Spleen (tissue), 11 donors: ENCODE measurements around the gene HP. TPM values are rescaled to one million over a fixed set of nuclear protein-coding genes. Genes with fewer than 3 reads are reported as not detected.

ENCODE experiments used
- DNase-seq: peaks from one replicate; pipeline ENCODE4 v3.0.0-alpha.2; 2020
- H3K27ac ChIP-seq, 8 donors: fragments of 200-600 bp; sonication (generic) in 7 of 8; 1 replicate in 4 of 8; 2 replicates in 4 of 8; pipeline versions ENCODE4 v1.5.0 to v1.8.0; 2016 to 2021; ENCODE audit warnings: inconsistent platforms in 4 of 8, mild to moderate bottlenecking in 4 of 8, moderate library complexity in 1 of 8
- H3K27me3 ChIP-seq, 7 donors: fragments of 200-600 bp; sonication (generic) in 6 of 7; replicated peaks in 1 of 7; 1 replicate in 4 of 7; 2 replicates in 3 of 7; pipeline versions ENCODE4 v1.5.0 to v1.8.0; 2016 to 2021; ENCODE audit warnings: inconsistent platforms in 3 of 7, mild to moderate bottlenecking in 1 of 7
- H3K36me3 ChIP-seq, 6 donors: fragments of 200-600 bp; sonication (generic) in 5 of 6; 1 replicate in 4 of 6; 2 replicates in 2 of 6; pipeline versions ENCODE4 v1.5.0 to v1.8.0; 2016 to 2021; ENCODE audit warnings: inconsistent platforms in 2 of 6
- H3K4me1 ChIP-seq, 6 donors: fragments of 200-600 bp; sonication (generic) in 5 of 6; 1 replicate in 3 of 6; 2 replicates in 3 of 6; pipeline versions ENCODE4 v1.5.0 to v1.8.0; 2016 to 2021; ENCODE audit warnings: inconsistent platforms in 3 of 6
- H3K4me3 ChIP-seq, 8 donors: fragments of 200-600 bp; sonication (generic) in 7 of 8; 1 replicate in 4 of 8; 2 replicates in 4 of 8; pipeline versions ENCODE4 v1.5.0 to v1.8.0; 2016 to 2021; ENCODE audit warnings: inconsistent platforms in 4 of 8, mild to moderate bottlenecking in 4 of 8, moderate library complexity in 2 of 8
- H3K9me3 ChIP-seq, 8 donors: fragments of 200-600 bp; sonication (generic) in 7 of 8; 1 replicate in 4 of 8; 2 replicates in 4 of 8; pipeline versions ENCODE4 v1.5.0 to v1.8.0; 2016 to 2021; ENCODE audit warnings: inconsistent platforms in 4 of 8
- CTCF ChIP-seq, 11 experiments: fragments of 200-600 bp in 7 of 11; fragments of 450-650 bp in 4 of 11; sonication (generic) in 4 of 11; IDR thresholded peaks in 8 of 11; conservative IDR thresholded peaks in 3 of 11; 1 replicate in 7 of 11; 2 replicates in 4 of 11; pipeline versions ENCODE4 v1.4.0 to v1.8.0; 2016 to 2021; ENCODE audit warnings: antibody characterized with exemption in 11 of 11, inconsistent platforms in 4 of 11, mild to moderate bottlenecking in 1 of 11
- POLR2A ChIP-seq, 3 donors: fragments of 450-650 bp; IDR thresholded peaks; one replicate each; pipeline ENCODE4 v1.5.1; 2017; ENCODE audit warnings: antibody characterized with exemption in 3 of 3, mild to moderate bottlenecking in 1 of 3
- POLR2AphosphoS5 ChIP-seq, 3 donors: sonication (generic); formaldehyde crosslinking; IDR thresholded peaks; one replicate each; pipeline ENCODE4 v1.5.1; 2017; ENCODE audit warnings: antibody characterized with exemption in 3 of 3
- WGBS, 5 donors: extraction: QIAGEN DNeasy Blood & Tissue Kit in 3 of 5; methylation state at CpG; one replicate each; pipeline versions ENCODE4 v1.1.5 to v1.1.7; 2013 to 2018; 5-methylcytosine and 5-hydroxymethylcytosine counted together
- intact Hi-C: fragments of 100-400 bp; cut with DNase I; formaldehyde crosslinking; loops from one replicate; pipeline ENCODE4 v1.15.0; 2023; ENCODE audit warnings: low total_unique reads
- polyA plus RNA-seq, 3 donors: library from polyadenylated mRNA; stranded (reverse); fragments of 200-250 nt; gene quantifications; one replicate each; pipeline ENCODE4 v1.2.1, GENCODE V29; 2013
- total RNA-seq, 7 donors: library from RNA; depleted of rRNA in 3 of 7; stranded (reverse); fragments of >200 nt in 3 of 7; fragmentation: NEBNext Ultra II Directional in 4 of 7; extraction: Animal tissue kit (Norgen Biotek cat#: 25700) in 4 of 7; gene quantifications; one replicate each; pipeline versions ENCODE4 v1.1.0 to v1.2.1, GENCODE V29; 2016 to 2021
- donor health status: healthy with polysubstance abuse.
- donor health status: DM: no; HTN: no; CAD: no; lungs with moderate emphysema.
- donor health status: DM: no; HTN: no; CAD: no.
- donor health status: Bipolar disorder and iron deficiency.
- donor health status: healthy.
- donor health status: DM: no; HTN: no; CAD: no.
- donor health status: DM: yes; HTN: yes; CAD: no.

The HP gene
- total and polyA plus RNA-seq, 10 donors = 7.4 to 52.1 (median 15.2) TPM

- Histone ChIP-seq H3K27me3 (no peaks in the 10 kb centered on the region), H3K27ac (no peak overlapping the region), H3K36me3 (peaks cover 21 to 100% (median 100%) of the 10 kb centered on the region in 6 donors), H3K9me3 (no peaks in the 10 kb centered on the region), H3K4me1 (peaks cover 0 to 13% (median 0%) of the 10 kb centered on the region in 6 donors), H3K4me3 (no peak overlapping the region)
- intact Hi-C loops = no loop called here
- WGBS, 5 donors = 94 to 100% (median 96%) methylated on average over 4 to 12 of the region's 12 CpGs
- peak; percentile 50 for DNase-seq
- no peak for TF ChIP-seq POLR2A (IDR thresholded peaks at IDR 0.05)
- TF ChIP-seq POLR2AphosphoS5 (IDR thresholded peaks at IDR 0.05) = no peak
- no peak for TF ChIP-seq CTCF (IDR thresholded peaks at IDR 0.05 in 8 of 11, conservative IDR thresholded peaks at IDR 0.05 in 3 of 11)
These were observed 51.7 kb downstream of the HP start for GRCh38 chr16:72105978-72106377.

DNA sequence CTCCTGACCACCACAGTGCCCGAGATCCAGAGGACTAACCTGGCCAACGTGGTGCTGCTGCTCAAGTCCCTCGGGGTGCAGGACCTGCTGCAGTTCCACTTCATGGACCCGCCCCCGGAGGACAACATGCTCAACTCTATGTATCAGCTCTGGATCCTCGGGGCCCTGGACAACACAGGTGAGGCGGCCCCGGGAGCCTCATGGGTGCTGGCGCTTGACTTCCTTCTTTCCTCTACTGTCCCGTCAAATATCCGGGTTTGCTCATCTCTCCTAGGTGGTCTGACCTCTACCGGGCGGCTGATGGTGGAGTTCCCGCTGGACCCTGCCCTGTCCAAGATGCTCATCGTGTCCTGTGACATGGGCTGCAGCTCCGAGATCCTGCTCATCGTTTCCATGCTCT is 53.1 kb downstream of the HP start:
- TF ChIP-seq POLR2AphosphoS5 (IDR thresholded peaks at IDR 0.05) (peak in 1 of 3 donors; percentile 35), POLR2A (IDR thresholded peaks at IDR 0.05) (no peak)
- intact Hi-C loops = no loop called here
- peaks cover 0 to 3% (median 0%) of the 10 kb centered on the region in 6 donors for H3K4me1 ChIP-seq
- peaks cover 21 to 100% (median 100%) of the 10 kb centered on the region in 6 donors for H3K36me3 ChIP-seq
- H3K4me3 ChIP-seq = no peak overlapping the region
- no peaks in the 10 kb centered on the region for H3K9me3 ChIP-seq
- DNase-seq = peak; percentile 55
- no peaks in the 10 kb centered on the region for H3K27me3 ChIP-seq
- 91 to 98% (median 96%) methylated on average over 15 to 17 of the region's 17 CpGs for WGBS, 5 donors
- no peak overlapping the region for H3K27ac ChIP-seq

DNA sequence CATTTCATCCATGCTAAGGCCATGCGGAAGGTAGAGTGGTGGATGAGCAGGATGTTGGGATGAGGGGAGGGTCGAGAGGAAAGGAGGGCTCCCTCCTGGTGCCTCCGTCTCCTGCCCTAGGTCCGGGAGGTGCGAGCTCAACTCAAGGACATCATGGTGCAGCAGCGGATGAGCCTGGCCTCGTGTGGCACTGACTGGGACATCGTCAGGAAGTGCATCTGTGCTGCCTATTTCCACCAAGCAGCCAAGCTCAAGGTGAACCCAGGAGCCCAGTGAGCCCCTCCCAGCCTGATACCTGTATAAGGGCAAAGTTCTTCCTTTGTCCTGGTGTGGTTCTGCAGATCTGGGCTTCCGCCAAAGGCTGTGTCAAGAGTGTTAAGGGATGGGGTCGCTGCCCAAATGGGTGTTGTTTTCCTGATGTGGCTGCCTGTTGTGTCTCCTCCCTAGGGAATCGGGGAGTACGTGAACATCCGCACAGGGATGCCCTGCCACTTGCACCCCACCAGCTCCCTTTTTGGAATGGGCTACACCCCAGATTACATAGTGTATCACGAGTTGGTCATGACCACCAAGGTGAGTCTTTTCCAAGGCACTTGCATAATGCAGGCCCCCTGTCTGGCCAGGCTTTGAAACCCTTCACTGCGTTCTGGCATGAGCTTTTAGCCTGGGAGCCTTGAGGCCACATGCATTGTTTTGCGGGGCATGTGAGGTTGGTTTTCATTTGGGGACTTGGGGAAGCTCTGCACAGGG is 54.2 kb downstream of the HP start:
- peaks cover 21 to 100% (median 99%) of the 10 kb centered on the region in 6 donors for H3K36me3 ChIP-seq
- WGBS, 5 donors = 70 to 81% (median 72%) methylated on average over 13 to 16 of the region's 16 CpGs
- no peak overlapping the region for H3K4me3 ChIP-seq
- TF ChIP-seq POLR2A (IDR thresholded peaks at IDR 0.05) = no peak
- peak; percentile 36 to 61 (median 54) for TF ChIP-seq POLR2AphosphoS5 (IDR thresholded peaks at IDR 0.05)
- no peak overlapping the region for H3K27ac ChIP-seq
- no peaks in the 10 kb centered on the region for H3K4me1 ChIP-seq
- no peak for DNase-seq
- no peaks in the 10 kb centered on the region for H3K27me3 ChIP-seq
- intact Hi-C loops = no loop called here
- H3K9me3 ChIP-seq = no peaks in the 10 kb centered on the region

DNA sequence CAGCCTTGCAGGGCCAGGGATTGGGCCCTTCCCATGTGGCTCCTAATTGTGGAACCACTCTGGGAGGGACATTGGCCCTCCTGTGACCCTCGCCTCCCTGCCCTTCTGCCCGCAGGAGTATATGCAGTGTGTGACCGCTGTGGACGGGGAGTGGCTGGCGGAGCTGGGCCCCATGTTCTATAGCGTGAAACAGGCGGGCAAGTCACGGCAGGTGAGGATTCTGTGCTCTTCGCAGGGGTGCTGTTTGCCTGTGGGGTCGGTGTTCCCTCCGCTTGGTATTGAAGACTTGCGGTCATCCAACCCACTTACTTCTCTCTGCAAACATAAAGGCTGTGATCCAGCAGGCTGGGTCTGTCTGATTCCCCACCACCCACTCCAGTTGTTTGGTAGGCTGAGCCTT is 55.0 kb downstream of the HP start:
- Histone ChIP-seq H3K36me3 (peaks cover 17 to 98% (median 92%) of the 10 kb centered on the region in 6 donors), H3K4me1 (no peaks in the 10 kb centered on the region), H3K27ac (no peak overlapping the region), H3K9me3 (no peaks in the 10 kb centered on the region), H3K4me3 (no peak overlapping the region), H3K27me3 (no peaks in the 10 kb centered on the region)
- peak; percentile 52 for DNase-seq
- 93 to 99% (median 98%) methylated on average over 12 of the region's 12 CpGs for WGBS, 5 donors
- intact Hi-C loops = no loop called here
- TF ChIP-seq POLR2AphosphoS5 (IDR thresholded peaks at IDR 0.05) (no peak), CTCF (IDR thresholded peaks at IDR 0.05 in 8 of 11, conservative IDR thresholded peaks at IDR 0.05 in 3 of 11) (no peak), POLR2A (IDR thresholded peaks at IDR 0.05) (no peak)

GRCh38 chr16:72109966-72110530 is 55.7 kb downstream of the HP start:
- 92 to 97% (median 96%) methylated on average over 12 of the region's 12 CpGs for WGBS, 5 donors
- H3K27me3 ChIP-seq = no peaks in the 10 kb centered on the region
- DNase-seq = peak; percentile 61
- peaks cover 13 to 90% (median 84%) of the 10 kb centered on the region in 6 donors for H3K36me3 ChIP-seq
- intact Hi-C loops = no loop called here
- no peaks in the 10 kb centered on the region for H3K4me1 ChIP-seq
- H3K4me3 ChIP-seq = no peak overlapping the region
- no peak for TF ChIP-seq POLR2AphosphoS5 (IDR thresholded peaks at IDR 0.05)
- no peak for TF ChIP-seq POLR2A (IDR thresholded peaks at IDR 0.05)
- TF ChIP-seq CTCF (IDR thresholded peaks at IDR 0.05 in 8 of 11, conservative IDR thresholded peaks at IDR 0.05 in 3 of 11) = no peak
- peaks cover 0 to 1% (median 0%) of the 10 kb centered on the region in 8 donors for H3K9me3 ChIP-seq
- H3K27ac ChIP-seq = no peak overlapping the region
